Keratinocyte (primary cell): ENCODE results near the gene TEX29. TPM values are rescaled to one million over a fixed set of nuclear protein-coding genes. Genes with fewer than 3 reads are reported as not detected.

Experiments used
- DNase-seq: peaks from one replicate; pipeline ENCODE4 v3.0.0-alpha.2; 2011; ENCODE audit warnings: low read depth, missing footprints, low spot score
- FAIRE-seq: peaks from 2 replicates; lab custom pipeline; 2011; peaks lifted over from hg19 to GRCh38; lab: Jason Lieb, UNC
- H2AFZ ChIP-seq: 2 replicates; pipeline ENCODE4 v1.6.0; 2012; ENCODE audit warnings: low read length, control low read depth, inconsistent platforms; ENCODE audit not compliant: control insufficient read depth
- H3K27ac ChIP-seq: 2 replicates; pipeline ENCODE4 v1.5.1; 2011; ENCODE audit warnings: low read length; ENCODE audit not compliant: control insufficient read depth, insufficient read depth
- H3K27me3 ChIP-seq: 3 replicates; pipeline ENCODE4 v1.6.0; 2011; ENCODE audit warnings: low read length; ENCODE audit not compliant: control insufficient read depth, insufficient read depth; ENCODE audit errors: extremely low read depth
- H3K36me3 ChIP-seq, 2 experiments: 2 replicates in 1 of 2; 3 replicates in 1 of 2; pipeline ENCODE4 v1.5.1; 2011; ENCODE audit warnings: low read length in 2 of 2, mild to moderate bottlenecking in 1 of 2; ENCODE audit not compliant: control insufficient read depth in 2 of 2, insufficient read depth in 2 of 2; ENCODE audit errors: extremely low read depth in 1 of 2
- H3K4me1 ChIP-seq: 3 replicates; pipeline ENCODE4 v1.5.1; 2011; ENCODE audit warnings: low read length; ENCODE audit not compliant: control insufficient read depth, insufficient read depth; ENCODE audit errors: extremely low read depth
- H3K4me2 ChIP-seq: 3 replicates; pipeline ENCODE4 v1.6.0; 2011; ENCODE audit warnings: low read depth, low read length; ENCODE audit not compliant: control insufficient read depth, insufficient read depth; ENCODE audit errors: extremely low read depth
- H3K4me3 ChIP-seq, 3 experiments: fragments of 200-600 bp in 1 of 3; sonication (generic) in 1 of 3; 2 replicates in 2 of 3; 3 replicates in 1 of 3; pipeline ENCODE4 v1.5.1; 2011 to 2016; ENCODE audit warnings: low read length in 3 of 3, mild to moderate bottlenecking in 3 of 3, control low read depth in 2 of 3, inconsistent platforms in 1 of 3, low read depth in 1 of 3, mixed read lengths in 1 of 3, mixed run types in 1 of 3, moderate library complexity in 1 of 3; ENCODE audit not compliant: control insufficient read depth in 2 of 3, insufficient read depth in 2 of 3; ENCODE audit errors: extremely low read depth in 1 of 3
- H3K79me2 ChIP-seq: 2 replicates; pipeline ENCODE4 v1.6.0; 2012; ENCODE audit warnings: low read length; ENCODE audit not compliant: control insufficient read depth, insufficient read depth
- H3K9ac ChIP-seq: 3 replicates; pipeline ENCODE4 v1.6.0; 2011; ENCODE audit warnings: low read length; ENCODE audit not compliant: control insufficient read depth, insufficient read depth; ENCODE audit errors: extremely low read depth
- H3K9me1 ChIP-seq: 3 replicates; pipeline ENCODE4 v1.6.0; 2011; ENCODE audit warnings: low read length; ENCODE audit not compliant: control insufficient read depth, insufficient read depth; ENCODE audit errors: extremely low read depth
- H3K9me3 ChIP-seq: 2 replicates; pipeline ENCODE4 v1.5.1; 2012; ENCODE audit warnings: low read depth, low read length; ENCODE audit not compliant: control insufficient read depth
- H4K20me1 ChIP-seq: 3 replicates; pipeline ENCODE4 v1.6.0; 2011; ENCODE audit warnings: low read length; ENCODE audit not compliant: control insufficient read depth, insufficient read depth; ENCODE audit errors: extremely low read depth
- EZH2 ChIP-seq: IDR thresholded peaks from one replicate; pipeline ENCODE4 v1.6.1; 2012; ENCODE audit warnings: inconsistent platforms, mild to moderate bottlenecking, low read length, moderate library complexity
- dilution Hi-C: fragments of 300-500 bp; cut with MboI; formaldehyde crosslinking; loops from one replicate; pipeline ENCODE4 v1.7.0; 2020; ENCODE audit warnings: low sequenced_read_pairs; ENCODE audit not compliant: extremely low pct_ligation_motif_present
- polyA plus RNA-seq, 5 experiments: library from polyadenylated mRNA; depleted of rRNA in 3 of 5; stranded (reverse) in 3 of 5; stranded (forward) in 1 of 5; unstranded in 1 of 5; fragments of >200 nt; gene quantifications; 1 replicate in 1 of 5; 2 replicates in 3 of 5; 3 replicates in 1 of 5; pipeline versions ENCODE4 v1.2.1 to v1.2.3, GENCODE V29; 2011 to 2012; ENCODE audit warnings: missing spikeins in 2 of 5, low read depth in 1 of 5, low replicate concordance in 1 of 5
- TF ChIP-seq, protein P1 (sequence below), 3 experiments: IDR thresholded peaks in 1 of 3; conservative IDR thresholded peaks in 1 of 3; optimal IDR thresholded peaks in 1 of 3; 2 replicates in 2 of 3; 3 replicates in 1 of 3; pipeline versions ENCODE3 to v1.5.1; 2011; ENCODE audit warnings: low read length in 3 of 3, mild to moderate bottlenecking in 3 of 3, moderate library complexity in 2 of 3, control low read depth in 1 of 3, inconsistent platforms in 1 of 3; ENCODE audit not compliant: insufficient read depth in 2 of 3; ENCODE audit errors: extremely low read depth in 1 of 3

TEX29 gene
- polyA plus RNA-seq, 1 donor (not counting 4 experiments of a cell fraction or from before 2014, with no cell fraction given) = 0.18 TPM

- Histone ChIP-seq H4K20me1 (no peaks in the 10 kb centered on the region), H3K36me3 (no peaks in the 10 kb centered on the region), H3K9ac (no peak overlapping the region), H3K27me3 (no peaks in the 10 kb centered on the region), H3K4me1 (no peaks in the 10 kb centered on the region), H3K9me1 (no peaks in the 10 kb centered on the region), H3K4me2 (no peak overlapping the region), H3K4me3 (no peak overlapping the region), H3K27ac (no peak overlapping the region), H2AFZ (no peak overlapping the region), H3K79me2 (no peaks in the 10 kb centered on the region), H3K9me3 (no peaks in the 10 kb centered on the region)
- dilution Hi-C loops = no loop called here
- FAIRE-seq (no peak), DNase-seq (no peak)
- TF ChIP-seq, protein P1, sequence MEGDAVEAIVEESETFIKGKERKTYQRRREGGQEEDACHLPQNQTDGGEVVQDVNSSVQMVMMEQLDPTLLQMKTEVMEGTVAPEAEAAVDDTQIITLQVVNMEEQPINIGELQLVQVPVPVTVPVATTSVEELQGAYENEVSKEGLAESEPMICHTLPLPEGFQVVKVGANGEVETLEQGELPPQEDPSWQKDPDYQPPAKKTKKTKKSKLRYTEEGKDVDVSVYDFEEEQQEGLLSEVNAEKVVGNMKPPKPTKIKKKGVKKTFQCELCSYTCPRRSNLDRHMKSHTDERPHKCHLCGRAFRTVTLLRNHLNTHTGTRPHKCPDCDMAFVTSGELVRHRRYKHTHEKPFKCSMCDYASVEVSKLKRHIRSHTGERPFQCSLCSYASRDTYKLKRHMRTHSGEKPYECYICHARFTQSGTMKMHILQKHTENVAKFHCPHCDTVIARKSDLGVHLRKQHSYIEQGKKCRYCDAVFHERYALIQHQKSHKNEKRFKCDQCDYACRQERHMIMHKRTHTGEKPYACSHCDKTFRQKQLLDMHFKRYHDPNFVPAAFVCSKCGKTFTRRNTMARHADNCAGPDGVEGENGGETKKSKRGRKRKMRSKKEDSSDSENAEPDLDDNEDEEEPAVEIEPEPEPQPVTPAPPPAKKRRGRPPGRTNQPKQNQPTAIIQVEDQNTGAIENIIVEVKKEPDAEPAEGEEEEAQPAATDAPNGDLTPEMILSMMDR (optimal IDR thresholded peaks at IDR 0.05 in 1 of 3, IDR thresholded peaks at IDR 0.05 in 1 of 3, conservative IDR thresholded peaks at IDR 0.05 in 1 of 3; ENCODE audit: extremely low read depth in 1 of 3, insufficient read depth in 2 of 3, low read length in 3 of 3) = no peak
- no peak for TF ChIP-seq EZH2
Measured at GRCh38 chr13:111344471-111345191, 24.2 kb downstream of the TEX29 start.

DNA sequence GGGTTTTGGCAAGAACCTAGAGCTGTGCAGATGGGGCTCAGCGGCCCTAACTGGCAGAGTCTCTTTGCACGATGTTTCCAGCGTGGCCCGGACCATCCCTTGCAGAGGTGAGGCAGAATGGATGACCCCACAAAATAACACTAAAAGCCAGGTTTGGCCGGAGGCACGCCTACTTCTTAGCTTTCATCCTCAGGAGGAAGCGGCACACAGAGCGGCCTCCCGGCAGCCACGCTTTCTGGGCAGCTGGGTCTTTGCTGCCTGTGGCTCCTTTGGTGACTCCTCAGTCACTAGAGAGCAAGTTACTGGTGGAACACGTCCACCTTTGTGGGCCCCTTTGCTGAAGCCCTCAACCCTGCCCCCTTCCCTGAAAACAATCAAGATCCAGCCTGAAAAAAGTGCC lies 25.2 kb downstream of the TEX29 start:
- no peak for DNase-seq
- Histone ChIP-seq H3K9me1 (no peaks in the 10 kb centered on the region), H3K4me1 (no peaks in the 10 kb centered on the region), H3K9ac (no peak overlapping the region), H3K9me3 (no peaks in the 10 kb centered on the region), H2AFZ (no peak overlapping the region), H3K27me3 (no peaks in the 10 kb centered on the region), H3K4me2 (no peak overlapping the region), H3K36me3 (no peaks in the 10 kb centered on the region), H4K20me1 (no peaks in the 10 kb centered on the region), H3K4me3 (no peak overlapping the region), H3K79me2 (no peaks in the 10 kb centered on the region), H3K27ac (no peak overlapping the region)
- dilution Hi-C loops = no loop called here
- TF ChIP-seq EZH2 = no peak
- TF ChIP-seq, protein P1 (optimal IDR thresholded peaks at IDR 0.05 in 1 of 3, IDR thresholded peaks at IDR 0.05 in 1 of 3, conservative IDR thresholded peaks at IDR 0.05 in 1 of 3; ENCODE audit: extremely low read depth in 1 of 3, insufficient read depth in 2 of 3, low read length in 3 of 3) = no peak
- no peak for FAIRE-seq
